ENCODE measurements around the gene ADRB1. TPM values are rescaled to one million over a fixed set of nuclear protein-coding genes. Genes with fewer than 3 reads are reported as not detected.

The ADRB1 gene
- total and polyA plus RNA-seq, 2 experiments from 2014 or later, result 0.23 to 0.24 TPM

DNA sequence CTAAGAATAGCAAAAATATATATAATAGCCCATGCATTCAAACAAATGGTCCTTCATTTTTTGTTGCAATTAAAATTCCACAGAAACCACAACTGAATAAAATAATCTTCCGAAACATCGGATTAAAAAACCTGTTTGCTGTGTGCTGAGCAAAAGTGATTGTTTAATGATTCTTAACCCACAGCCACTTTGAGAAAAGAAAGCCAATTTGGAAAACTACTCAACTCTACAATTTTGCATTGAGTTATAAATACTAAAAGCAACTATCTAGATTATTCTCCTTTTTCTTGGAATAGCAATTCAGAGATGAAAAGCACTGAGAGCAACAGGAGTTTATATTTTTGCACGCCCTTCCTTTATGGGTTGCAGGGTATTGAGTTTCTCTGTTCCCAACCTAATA, 8.0 kb downstream of the ADRB1 start:
- no peak for DNase-seq (ENCODE audit: low spot score)
- peaks cover 17% of the 10 kb centered on the region for H3K27me3 Mint-ChIP-seq (ENCODE audit: insufficient read depth, low read depth, poor library complexity)
- no peaks in the 10 kb centered on the region for H3K36me3 Mint-ChIP-seq (ENCODE audit: low read depth)
- H2AFZ ChIP-seq, result no peak overlapping the region
- H3K4me3 ChIP-seq, result no peak overlapping the region
- H3K4me3 Mint-ChIP-seq, result no peak overlapping the region
- H3K27ac ChIP-seq (ENCODE audit: low read depth), result no peak overlapping the region
- H3K9me2 ChIP-seq (ENCODE audit: insufficient read depth), result no peaks in the 10 kb centered on the region
- no peaks in the 10 kb centered on the region for H3F3A ChIP-seq (replicated peaks; ENCODE audit: low read depth)
- H3K9me3 Mint-ChIP-seq, result no peaks in the 10 kb centered on the region
- no peak overlapping the region for H3K4me2 ChIP-seq
- no peaks in the 10 kb centered on the region for H3K4me1 Mint-ChIP-seq
- no peaks in the 10 kb centered on the region for H4K20me1 ChIP-seq (replicated peaks; ENCODE audit: insufficient read depth)
- ATAC-seq, result no peak
- peaks cover 21% of the 10 kb centered on the region for H3K27me3 ChIP-seq (ENCODE audit: insufficient read depth)
- no peaks in the 10 kb centered on the region; the same call in 1 of the 2 replicates for H3K36me3 ChIP-seq (ENCODE audit: insufficient read depth)
- TF ChIP-seq EZH2phosphoT487 (IDR thresholded peaks at IDR 0.05; ENCODE audit: unreplicated experiment) (no peak), STAT1 (IDR thresholded peaks at IDR 0.05; ENCODE audit: unreplicated experiment) (no peak), ZNF331 (CRISPR knock-in tag; IDR thresholded peaks at IDR 0.05; ENCODE audit: low read depth) (no peak), EZH2 (IDR thresholded peaks at IDR 0.05; ENCODE audit: low read depth, unreplicated experiment) (no peak), CREB1 (CRISPR knock-in tag; IDR thresholded peaks at IDR 0.05; ENCODE audit: low read depth) (no peak), ZNF114 (CRISPR knock-in tag; IDR thresholded peaks at IDR 0.05) (no peak), JUNB (IDR thresholded peaks at IDR 0.05; ENCODE audit: unreplicated experiment) (no peak), NANOG (IDR thresholded peaks at IDR 0.05; ENCODE audit: borderline replicate concordance) (no peak), POLR2AphosphoS5 (IDR thresholded peaks at IDR 0.05; ENCODE audit: low read depth) (no peak)
- TF ChIP-seq, protein P1, sequence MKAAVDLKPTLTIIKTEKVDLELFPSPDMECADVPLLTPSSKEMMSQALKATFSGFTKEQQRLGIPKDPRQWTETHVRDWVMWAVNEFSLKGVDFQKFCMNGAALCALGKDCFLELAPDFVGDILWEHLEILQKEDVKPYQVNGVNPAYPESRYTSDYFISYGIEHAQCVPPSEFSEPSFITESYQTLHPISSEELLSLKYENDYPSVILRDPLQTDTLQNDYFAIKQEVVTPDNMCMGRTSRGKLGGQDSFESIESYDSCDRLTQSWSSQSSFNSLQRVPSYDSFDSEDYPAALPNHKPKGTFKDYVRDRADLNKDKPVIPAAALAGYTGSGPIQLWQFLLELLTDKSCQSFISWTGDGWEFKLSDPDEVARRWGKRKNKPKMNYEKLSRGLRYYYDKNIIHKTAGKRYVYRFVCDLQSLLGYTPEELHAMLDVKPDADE (IDR thresholded peaks at IDR 0.05), result no peak
- TF ChIP-seq, protein P2, sequence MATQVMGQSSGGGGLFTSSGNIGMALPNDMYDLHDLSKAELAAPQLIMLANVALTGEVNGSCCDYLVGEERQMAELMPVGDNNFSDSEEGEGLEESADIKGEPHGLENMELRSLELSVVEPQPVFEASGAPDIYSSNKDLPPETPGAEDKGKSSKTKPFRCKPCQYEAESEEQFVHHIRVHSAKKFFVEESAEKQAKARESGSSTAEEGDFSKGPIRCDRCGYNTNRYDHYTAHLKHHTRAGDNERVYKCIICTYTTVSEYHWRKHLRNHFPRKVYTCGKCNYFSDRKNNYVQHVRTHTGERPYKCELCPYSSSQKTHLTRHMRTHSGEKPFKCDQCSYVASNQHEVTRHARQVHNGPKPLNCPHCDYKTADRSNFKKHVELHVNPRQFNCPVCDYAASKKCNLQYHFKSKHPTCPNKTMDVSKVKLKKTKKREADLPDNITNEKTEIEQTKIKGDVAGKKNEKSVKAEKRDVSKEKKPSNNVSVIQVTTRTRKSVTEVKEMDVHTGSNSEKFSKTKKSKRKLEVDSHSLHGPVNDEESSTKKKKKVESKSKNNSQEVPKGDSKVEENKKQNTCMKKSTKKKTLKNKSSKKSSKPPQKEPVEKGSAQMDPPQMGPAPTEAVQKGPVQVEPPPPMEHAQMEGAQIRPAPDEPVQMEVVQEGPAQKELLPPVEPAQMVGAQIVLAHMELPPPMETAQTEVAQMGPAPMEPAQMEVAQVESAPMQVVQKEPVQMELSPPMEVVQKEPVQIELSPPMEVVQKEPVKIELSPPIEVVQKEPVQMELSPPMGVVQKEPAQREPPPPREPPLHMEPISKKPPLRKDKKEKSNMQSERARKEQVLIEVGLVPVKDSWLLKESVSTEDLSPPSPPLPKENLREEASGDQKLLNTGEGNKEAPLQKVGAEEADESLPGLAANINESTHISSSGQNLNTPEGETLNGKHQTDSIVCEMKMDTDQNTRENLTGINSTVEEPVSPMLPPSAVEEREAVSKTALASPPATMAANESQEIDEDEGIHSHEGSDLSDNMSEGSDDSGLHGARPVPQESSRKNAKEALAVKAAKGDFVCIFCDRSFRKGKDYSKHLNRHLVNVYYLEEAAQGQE (IDR thresholded peaks at IDR 0.05; ENCODE audit: unreplicated experiment), result no peak
- TF ChIP-seq, protein P3, sequence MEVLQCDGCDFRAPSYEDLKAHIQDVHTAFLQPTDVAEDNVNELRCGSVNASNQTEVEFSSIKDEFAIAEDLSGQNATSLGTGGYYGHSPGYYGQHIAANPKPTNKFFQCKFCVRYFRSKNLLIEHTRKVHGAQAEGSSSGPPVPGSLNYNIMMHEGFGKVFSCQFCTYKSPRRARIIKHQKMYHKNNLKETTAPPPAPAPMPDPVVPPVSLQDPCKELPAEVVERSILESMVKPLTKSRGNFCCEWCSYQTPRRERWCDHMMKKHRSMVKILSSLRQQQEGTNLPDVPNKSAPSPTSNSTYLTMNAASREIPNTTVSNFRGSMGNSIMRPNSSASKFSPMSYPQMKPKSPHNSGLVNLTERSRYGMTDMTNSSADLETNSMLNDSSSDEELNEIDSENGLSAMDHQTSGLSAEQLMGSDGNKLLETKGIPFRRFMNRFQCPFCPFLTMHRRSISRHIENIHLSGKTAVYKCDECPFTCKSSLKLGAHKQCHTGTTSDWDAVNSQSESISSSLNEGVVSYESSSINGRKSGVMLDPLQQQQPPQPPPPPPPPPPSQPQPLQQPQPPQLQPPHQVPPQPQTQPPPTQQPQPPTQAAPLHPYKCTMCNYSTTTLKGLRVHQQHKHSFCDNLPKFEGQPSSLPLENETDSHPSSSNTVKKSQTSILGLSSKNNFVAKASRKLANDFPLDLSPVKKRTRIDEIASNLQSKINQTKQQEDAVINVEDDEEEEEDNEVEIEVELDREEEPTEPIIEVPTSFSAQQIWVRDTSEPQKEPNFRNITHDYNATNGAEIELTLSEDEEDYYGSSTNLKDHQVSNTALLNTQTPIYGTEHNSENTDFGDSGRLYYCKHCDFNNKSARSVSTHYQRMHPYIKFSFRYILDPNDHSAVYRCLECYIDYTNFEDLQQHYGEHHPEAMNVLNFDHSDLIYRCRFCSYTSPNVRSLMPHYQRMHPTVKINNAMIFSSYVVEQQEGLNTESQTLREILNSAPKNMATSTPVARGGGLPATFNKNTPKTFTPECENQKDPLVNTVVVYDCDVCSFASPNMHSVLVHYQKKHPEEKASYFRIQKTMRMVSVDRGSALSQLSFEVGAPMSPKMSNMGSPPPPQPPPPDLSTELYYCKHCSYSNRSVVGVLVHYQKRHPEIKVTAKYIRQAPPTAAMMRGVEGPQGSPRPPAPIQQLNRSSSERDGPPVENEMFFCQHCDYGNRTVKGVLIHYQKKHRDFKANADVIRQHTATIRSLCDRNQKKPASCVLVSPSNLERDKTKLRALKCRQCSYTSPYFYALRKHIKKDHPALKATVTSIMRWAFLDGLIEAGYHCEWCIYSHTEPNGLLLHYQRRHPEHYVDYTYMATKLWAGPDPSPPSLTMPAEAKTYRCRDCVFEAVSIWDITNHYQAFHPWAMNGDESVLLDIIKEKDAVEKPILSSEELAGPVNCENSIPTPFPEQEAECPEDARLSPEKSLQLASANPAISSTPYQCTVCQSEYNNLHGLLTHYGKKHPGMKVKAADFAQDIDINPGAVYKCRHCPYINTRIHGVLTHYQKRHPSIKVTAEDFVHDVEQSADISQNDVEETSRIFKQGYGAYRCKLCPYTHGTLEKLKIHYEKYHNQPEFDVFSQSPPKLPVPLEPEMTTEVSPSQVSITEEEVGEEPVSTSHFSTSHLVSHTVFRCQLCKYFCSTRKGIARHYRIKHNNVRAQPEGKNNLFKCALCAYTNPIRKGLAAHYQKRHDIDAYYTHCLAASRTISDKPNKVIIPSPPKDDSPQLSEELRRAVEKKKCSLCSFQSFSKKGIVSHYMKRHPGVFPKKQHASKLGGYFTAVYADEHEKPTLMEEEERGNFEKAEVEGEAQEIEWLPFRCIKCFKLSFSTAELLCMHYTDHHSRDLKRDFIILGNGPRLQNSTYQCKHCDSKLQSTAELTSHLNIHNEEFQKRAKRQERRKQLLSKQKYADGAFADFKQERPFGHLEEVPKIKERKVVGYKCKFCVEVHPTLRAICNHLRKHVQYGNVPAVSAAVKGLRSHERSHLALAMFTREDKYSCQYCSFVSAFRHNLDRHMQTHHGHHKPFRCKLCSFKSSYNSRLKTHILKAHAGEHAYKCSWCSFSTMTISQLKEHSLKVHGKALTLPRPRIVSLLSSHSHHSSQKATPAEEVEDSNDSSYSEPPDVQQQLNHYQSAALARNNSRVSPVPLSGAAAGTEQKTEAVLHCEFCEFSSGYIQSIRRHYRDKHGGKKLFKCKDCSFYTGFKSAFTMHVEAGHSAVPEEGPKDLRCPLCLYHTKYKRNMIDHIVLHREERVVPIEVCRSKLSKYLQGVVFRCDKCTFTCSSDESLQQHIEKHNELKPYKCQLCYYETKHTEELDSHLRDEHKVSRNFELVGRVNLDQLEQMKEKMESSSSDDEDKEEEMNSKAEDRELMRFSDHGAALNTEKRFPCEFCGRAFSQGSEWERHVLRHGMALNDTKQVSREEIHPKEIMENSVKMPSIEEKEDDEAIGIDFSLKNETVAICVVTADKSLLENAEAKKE (CRISPR knock-in tag; IDR thresholded peaks at IDR 0.05), result no peak
- TF ChIP-seq, protein P4, sequence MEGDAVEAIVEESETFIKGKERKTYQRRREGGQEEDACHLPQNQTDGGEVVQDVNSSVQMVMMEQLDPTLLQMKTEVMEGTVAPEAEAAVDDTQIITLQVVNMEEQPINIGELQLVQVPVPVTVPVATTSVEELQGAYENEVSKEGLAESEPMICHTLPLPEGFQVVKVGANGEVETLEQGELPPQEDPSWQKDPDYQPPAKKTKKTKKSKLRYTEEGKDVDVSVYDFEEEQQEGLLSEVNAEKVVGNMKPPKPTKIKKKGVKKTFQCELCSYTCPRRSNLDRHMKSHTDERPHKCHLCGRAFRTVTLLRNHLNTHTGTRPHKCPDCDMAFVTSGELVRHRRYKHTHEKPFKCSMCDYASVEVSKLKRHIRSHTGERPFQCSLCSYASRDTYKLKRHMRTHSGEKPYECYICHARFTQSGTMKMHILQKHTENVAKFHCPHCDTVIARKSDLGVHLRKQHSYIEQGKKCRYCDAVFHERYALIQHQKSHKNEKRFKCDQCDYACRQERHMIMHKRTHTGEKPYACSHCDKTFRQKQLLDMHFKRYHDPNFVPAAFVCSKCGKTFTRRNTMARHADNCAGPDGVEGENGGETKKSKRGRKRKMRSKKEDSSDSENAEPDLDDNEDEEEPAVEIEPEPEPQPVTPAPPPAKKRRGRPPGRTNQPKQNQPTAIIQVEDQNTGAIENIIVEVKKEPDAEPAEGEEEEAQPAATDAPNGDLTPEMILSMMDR (conservative IDR thresholded peaks at IDR 0.05; ENCODE audit: low read depth in 2 of 2), result no peak
- H3K4me1 ChIP-seq (ENCODE audit: insufficient read depth), result no peaks in the 10 kb centered on the region
- H3K79me2 ChIP-seq (replicated peaks; ENCODE audit: insufficient read depth), result no peaks in the 10 kb centered on the region
- no peak overlapping the region for H3K27ac Mint-ChIP-seq
